H9 (cell line): Measurements from ENCODE around the gene BCL2L1. TPM values are rescaled to one million over a fixed set of nuclear protein-coding genes. Genes with fewer than 3 reads are reported as not detected.

Experiments used
- DNase-seq: peaks from one replicate; pipeline ENCODE4 v3.0.0-alpha.2; 2017
- H2AFZ ChIP-seq: one replicate; pipeline ENCODE4 v1.6.1; 2013; ENCODE audit warnings: mild to moderate bottlenecking, low read length, control low read depth, moderate library complexity
- H2AK5ac ChIP-seq: 2 replicates; pipeline ENCODE4 v1.6.1; 2013; ENCODE audit warnings: low read length, control low read depth, mixed read lengths; ENCODE audit not compliant: insufficient read length
- H2BK120ac ChIP-seq: one replicate; pipeline ENCODE4 v1.6.1; 2013; ENCODE audit warnings: low read depth, mild to moderate bottlenecking, low read length, control low read depth, inconsistent platforms; ENCODE audit not compliant: poor library complexity, severe bottlenecking
- H2BK12ac ChIP-seq: 2 replicates; pipeline ENCODE4 v1.6.1; 2013; ENCODE audit warnings: low read length, control low read depth, mixed read lengths, low read depth; ENCODE audit not compliant: insufficient read length
- H2BK15ac ChIP-seq: 2 replicates; pipeline ENCODE4 v1.6.1; 2013; ENCODE audit warnings: low read depth, low read length, control low read depth
- H2BK20ac ChIP-seq: one replicate; pipeline ENCODE4 v1.6.1; 2013; ENCODE audit warnings: low read depth, mild to moderate bottlenecking, low read length, control low read depth, inconsistent platforms; ENCODE audit not compliant: poor library complexity, severe bottlenecking
- H2BK5ac ChIP-seq: 2 replicates; pipeline ENCODE4 v1.6.1; 2013; ENCODE audit warnings: low read length, control low read depth, mixed read lengths; ENCODE audit not compliant: insufficient read length
- H3K14ac ChIP-seq: 2 replicates; pipeline ENCODE4 v1.6.1; 2013; ENCODE audit warnings: low read length, control low read depth; ENCODE audit not compliant: insufficient read depth
- H3K18ac ChIP-seq: 2 replicates; pipeline ENCODE4 v1.6.1; 2013; ENCODE audit warnings: low read depth, mild to moderate bottlenecking, mixed read lengths, low read length, control low read depth; ENCODE audit not compliant: insufficient read length
- H3K23ac ChIP-seq: 2 replicates; pipeline ENCODE4 v1.6.1; 2013; ENCODE audit warnings: low read length, control low read depth, mixed read lengths, low read depth; ENCODE audit not compliant: insufficient read length
- H3K23me2 ChIP-seq: 2 replicates; pipeline ENCODE4 v1.6.1; 2013; ENCODE audit warnings: low read depth, mild to moderate bottlenecking, mixed read lengths, low read length, control low read depth; ENCODE audit not compliant: insufficient read length, poor library complexity, severe bottlenecking
- H3K27ac ChIP-seq: 2 replicates; pipeline ENCODE4 v1.5.1; 2013; ENCODE audit warnings: low read length, control low read depth, mixed read lengths, low read depth; ENCODE audit not compliant: insufficient read length
- H3K27me3 ChIP-seq: 2 replicates; pipeline ENCODE4 v1.6.1; 2013; ENCODE audit warnings: low read length, control low read depth, inconsistent platforms; ENCODE audit not compliant: insufficient read depth
- H3K4ac ChIP-seq: 2 replicates; pipeline ENCODE4 v1.6.1; 2013; ENCODE audit warnings: low read depth, mild to moderate bottlenecking, control low read depth, inconsistent platforms, low read length, moderate library complexity
- H3K4me1 ChIP-seq: 2 replicates; pipeline ENCODE4 v1.6.1; 2013; ENCODE audit warnings: low read length, control low read depth, inconsistent platforms; ENCODE audit not compliant: insufficient read depth
- H3K4me2 ChIP-seq: 2 replicates; pipeline ENCODE4 v1.6.1; 2013; ENCODE audit warnings: low read length, control low read depth, mixed read lengths; ENCODE audit not compliant: insufficient read length, insufficient read depth
- H3K56ac ChIP-seq: 2 replicates; pipeline ENCODE4 v1.6.1; 2013; ENCODE audit warnings: low read depth, mild to moderate bottlenecking, mixed read lengths, low read length, control low read depth; ENCODE audit not compliant: insufficient read length
- H3K79me1 ChIP-seq: 2 replicates; pipeline ENCODE4 v1.6.1; 2013; ENCODE audit warnings: low read depth, mild to moderate bottlenecking, moderate library complexity, low read length, control low read depth, inconsistent platforms; ENCODE audit not compliant: insufficient read depth, poor library complexity, severe bottlenecking
- H3K79me2 ChIP-seq: 2 replicates; pipeline ENCODE4 v1.6.1; 2013; ENCODE audit warnings: low read length, control low read depth, inconsistent platforms; ENCODE audit not compliant: insufficient read depth
- H3K9ac ChIP-seq: 2 replicates; pipeline ENCODE4 v1.6.1; 2013; ENCODE audit warnings: low read length, control low read depth, mixed read lengths; ENCODE audit not compliant: insufficient read length; ENCODE audit errors: extremely low read depth
- H3K9me3 ChIP-seq: one replicate; pipeline ENCODE4 v1.6.1; 2013; ENCODE audit warnings: low read depth, low read length, inconsistent platforms; ENCODE audit not compliant: control insufficient read depth
- H3T11ph ChIP-seq: one replicate; pipeline ENCODE4 v1.6.1; 2013; ENCODE audit warnings: mild to moderate bottlenecking, low read length, control low read depth, inconsistent platforms
- H4K20me1 ChIP-seq: one replicate; pipeline ENCODE4 v1.6.1; 2013; ENCODE audit not compliant: control insufficient read depth, insufficient read length, insufficient read depth
- H4K5ac ChIP-seq: 2 replicates; pipeline ENCODE4 v1.6.1; 2013; ENCODE audit warnings: low read depth, mild to moderate bottlenecking, mixed read lengths, low read length, control low read depth; ENCODE audit not compliant: insufficient read length
- H4K8ac ChIP-seq: replicated peaks from 2 replicates; pipeline ENCODE4 v1.6.1; 2013; ENCODE audit warnings: low read length, control low read depth, mixed read lengths, low read depth; ENCODE audit not compliant: insufficient read length
- H4K91ac ChIP-seq: 2 replicates; pipeline ENCODE4 v1.6.1; 2013; ENCODE audit warnings: low read depth, mild to moderate bottlenecking, moderate library complexity, mixed read lengths, low read length, control low read depth; ENCODE audit not compliant: insufficient read length
- H3K27ac Mint-ChIP-seq, 3 experiments: 2 replicates in 2 of 3; 3 replicates in 1 of 3; pipeline ENCODE4 v1.8.0; 2020 to 2021; ENCODE audit warnings: mixed read lengths in 3 of 3, mild to moderate bottlenecking in 1 of 3, moderate library complexity in 1 of 3
- H3K27me3 Mint-ChIP-seq: 2 replicates; pipeline ENCODE4 v1.8.0; 2021; ENCODE audit warnings: low read depth, mild to moderate bottlenecking, moderate library complexity, mixed read lengths
- H3K36me3 Mint-ChIP-seq, 3 experiments: 2 replicates in 2 of 3; 3 replicates in 1 of 3; pipeline ENCODE4 v1.8.0; 2020 to 2021; ENCODE audit warnings: low read depth in 3 of 3, mixed read lengths in 3 of 3; ENCODE audit not compliant: insufficient read depth in 1 of 3
- H3K4me1 Mint-ChIP-seq, 2 experiments: 2 replicates each; pipeline ENCODE4 v1.8.0; 2020; ENCODE audit warnings: mixed read lengths in 2 of 2
- H3K4me3 Mint-ChIP-seq, 2 experiments: 2 replicates in 1 of 2; 3 replicates in 1 of 2; pipeline ENCODE4 v1.8.0; 2020 to 2021; ENCODE audit warnings: mild to moderate bottlenecking in 2 of 2, mixed read lengths in 2 of 2, moderate library complexity in 1 of 2
- H3K9me3 Mint-ChIP-seq, 2 experiments: 2 replicates in 1 of 2; 3 replicates in 1 of 2; pipeline ENCODE4 v1.8.0; 2020; ENCODE audit warnings: mild to moderate bottlenecking in 2 of 2, mixed read lengths in 2 of 2, moderate library complexity in 1 of 2
- CTCF ChIP-seq: fragments of 200-600 bp; sonication (generic); conservative IDR thresholded peaks from 3 replicates; pipeline ENCODE4 v1.8.0; 2021; ENCODE audit warnings: antibody characterized with exemption, mild to moderate bottlenecking
- whole genome bisulfite sequencing: extraction: QIAGEN DNeasy Blood & Tissue Kit; methylation state at CpG from one replicate; pipeline ENCODE4 v1.1.7; 2013; ENCODE audit warnings: missing lambda C conversion rate, low lambda C conversion rate, mixed read lengths; ENCODE audit not compliant: insufficient read length; ENCODE audit errors: extremely low coverage; 5-methylcytosine and 5-hydroxymethylcytosine counted together
- total RNA-seq: library from RNA; stranded (reverse); gene quantifications from 2 replicates; pipeline ENCODE4 v1.2.1, GENCODE V29; 2021

BCL2L1 gene
- total RNA-seq, 1 experiment from 2014 or later, result 105 TPM

GRCh38 chr20:31705598-31706597, 16.8 kb downstream of the BCL2L1 start:
- Histone ChIP-seq H3K79me1 (no peaks in the 10 kb centered on the region), H2BK5ac (no peak overlapping the region), H2BK12ac (no peak overlapping the region), H3K4me1 (no peaks in the 10 kb centered on the region), H3K9me3 (no peaks in the 10 kb centered on the region), H3K56ac (no peak overlapping the region), H4K8ac (no peak overlapping the region), H3K27ac (no peak overlapping the region), H3T11ph (no peak overlapping the region), H3K4me2 (no peak overlapping the region), H4K20me1 (no peaks in the 10 kb centered on the region), H2AFZ (no peak overlapping the region), H3K9ac (no peak overlapping the region), H3K18ac (no peak overlapping the region), H2BK120ac (no peak overlapping the region), H2BK15ac (no peak overlapping the region), H3K4ac (no peak overlapping the region), H3K14ac (no peak overlapping the region; the same call in 1 of the 2 replicates), H3K23me2 (no peaks in the 10 kb centered on the region), H3K79me2 (0 out of 2 replicates have a peak, but pooled peaks cover 2% of the 10 kb centered on the region), H3K23ac (no peak overlapping the region), H3K27me3 (no peaks in the 10 kb centered on the region), H4K5ac (no peak overlapping the region), H2AK5ac (peak overlapping the region; percentile 33), H2BK20ac (no peak overlapping the region), H4K91ac (no peak overlapping the region)
- Mint-ChIP-seq H3K9me3 (no peaks in the 10 kb centered on the region), H3K36me3 (peaks cover 0 to 51% (median 25%) of the 10 kb centered on the region in 3 experiments; a peak in 6 of 7 replicates), H3K27me3 (no peaks in the 10 kb centered on the region), H3K27ac (peak overlapping the region in 2 of 3 experiments; percentile 1 to 31; a peak in 3 of 7 replicates), H3K4me3 (no peak overlapping the region), H3K4me1 (peaks cover 30 to 36% of the 10 kb centered on the region in 2 experiments)
- no CpG with 5 or more reads among the region's 4 CpGs for WGBS
- no peak for DNase-seq
- no peak for TF ChIP-seq CTCF
